Left ventricle myocardium inferior (tissue), 1 donor: ENCODE results near the gene SMS. TPM values are rescaled to one million over a fixed set of nuclear protein-coding genes. Genes with fewer than 3 reads are reported as not detected.

Experiments used
- DNase-seq: peaks from one replicate; pipeline ENCODE4 v3.0.0-alpha.2; 2020
- H3K27ac ChIP-seq: fragments of 200-600 bp; replicated peaks from 2 replicates; pipeline ENCODE4 v1.8.0; 2021
- H3K27me3 ChIP-seq: fragments of 200-600 bp; 2 replicates; pipeline ENCODE4 v1.8.0; 2021; ENCODE audit warnings: low read depth
- H3K36me3 ChIP-seq: fragments of 200-600 bp; 2 replicates; pipeline ENCODE4 v1.8.0; 2021
- H3K4me1 ChIP-seq: fragments of 200-600 bp; 2 replicates; pipeline ENCODE4 v1.8.0; 2021
- H3K4me3 ChIP-seq: fragments of 200-600 bp; 2 replicates; pipeline ENCODE4 v1.8.0; 2021; ENCODE audit warnings: mild to moderate bottlenecking, moderate library complexity
- H3K9me3 ChIP-seq: fragments of 200-600 bp; replicated peaks from 2 replicates; pipeline ENCODE4 v1.8.0; 2021
- CTCF ChIP-seq: fragments of 200-600 bp; IDR thresholded peaks from 2 replicates; pipeline ENCODE4 v1.8.0; 2021; ENCODE audit warnings: antibody characterized with exemption, mild to moderate bottlenecking, borderline replicate concordance
- intact Hi-C: fragments of 100-400 bp; cut with micrococcal nuclease; formaldehyde crosslinking; loops from one replicate; pipeline ENCODE4 v1.11.0; 2022
- total RNA-seq: library from RNA; stranded (reverse); fragmentation: NEBNext Ultra II Directional; extraction: Animal tissue kit (Norgen Biotek cat#: 25700); gene quantifications from one replicate; pipeline ENCODE4 v1.2.1, GENCODE V29; 2021
- donor health status: DM: no; HTN: yes; CAD: no; lungs with severe emphysema.

The SMS gene
- total RNA-seq, 1 donor from 2014 or later, result 46.8 TPM

GRCh38 chrX:21972046-21972445, 31.5 kb downstream of the SMS start:
- no peak overlapping the region for H3K27ac ChIP-seq
- DNase-seq, result no peak
- TF ChIP-seq CTCF, result no peak
- H3K36me3 ChIP-seq, result no peaks in the 10 kb centered on the region
- peaks cover 5% of the 10 kb centered on the region for H3K4me1 ChIP-seq
- H3K27me3 ChIP-seq, result no peaks in the 10 kb centered on the region
- intact Hi-C loops, result no loop called here
- H3K4me3 ChIP-seq, result no peak overlapping the region
- no peaks in the 10 kb centered on the region for H3K9me3 ChIP-seq

GRCh38 chrX:21972721-21973120, 32.2 kb downstream of the SMS start:
- no peak for TF ChIP-seq CTCF
- Histone ChIP-seq H3K27me3 (no peaks in the 10 kb centered on the region), H3K4me3 (no peak overlapping the region), H3K9me3 (no peaks in the 10 kb centered on the region), H3K4me1 (peaks cover 5% of the 10 kb centered on the region), H3K27ac (no peak overlapping the region), H3K36me3 (no peaks in the 10 kb centered on the region)
- intact Hi-C loops, result no loop called here
- no peak for DNase-seq

GRCh38 chrX:21973321-21974010, 33.0 kb downstream of the SMS start:
- peaks cover 5% of the 10 kb centered on the region for H3K36me3 ChIP-seq
- H3K27me3 ChIP-seq, result no peaks in the 10 kb centered on the region
- TF ChIP-seq CTCF, result no peak
- DNase-seq, result no peak
- H3K9me3 ChIP-seq, result no peaks in the 10 kb centered on the region
- H3K27ac ChIP-seq, result no peak overlapping the region
- intact Hi-C loops, result no loop called here
- no peak overlapping the region for H3K4me3 ChIP-seq
- peaks cover 5% of the 10 kb centered on the region for H3K4me1 ChIP-seq

- no peak overlapping the region for H3K27ac ChIP-seq
- no peaks in the 10 kb centered on the region for H3K27me3 ChIP-seq
- H3K9me3 ChIP-seq, result no peaks in the 10 kb centered on the region
- H3K4me3 ChIP-seq, result no peak overlapping the region
- no peak for TF ChIP-seq CTCF
- H3K4me1 ChIP-seq, result peaks cover 5% of the 10 kb centered on the region
- intact Hi-C loops, result no loop called here
- no peak for DNase-seq
- H3K36me3 ChIP-seq, result peaks cover 11% of the 10 kb centered on the region
These were observed 33.5 kb downstream of the SMS start for GRCh38 chrX:21974011-21974385.

GRCh38 chrX:21975242-21975641, 34.7 kb downstream of the SMS start:
- no peak overlapping the region for H3K4me3 ChIP-seq
- H3K9me3 ChIP-seq, result no peaks in the 10 kb centered on the region
- intact Hi-C loops, result no loop called here
- TF ChIP-seq CTCF, result no peak
- peaks cover 5% of the 10 kb centered on the region for H3K4me1 ChIP-seq
- H3K36me3 ChIP-seq, result peaks cover 14% of the 10 kb centered on the region
- no peaks in the 10 kb centered on the region for H3K27me3 ChIP-seq
- H3K27ac ChIP-seq, result no peak overlapping the region
- no peak for DNase-seq
